Endothelial cell of umbilical vein (primary cell): ENCODE measurements around the gene STK16. TPM values are rescaled to one million over a fixed set of nuclear protein-coding genes. Genes with fewer than 3 reads are reported as not detected.

Experiments
- BruUV-seq: library from RNA; stranded (reverse); fragments of 400-500 nt; replicated peaks from 2 replicates; lab custom pipeline; 2021; lab: Mats Ljungman, UMichigan
- CTCF ChIA-PET: fragments of 300-600, 350-600 bp; sonication (Branson Sonifier 250); formaldehyde crosslinking; loops from one replicate; lab custom pipeline; 2021; ENCODE audit warnings: antibody characterized with exemption, inconsistent platforms; lab: Charles Lee
- POLR2A ChIA-PET: fragments of 300-600, 350-600 bp; sonication (Branson Sonifier 250); formaldehyde crosslinking; loops from one replicate; lab custom pipeline; 2021; ENCODE audit warnings: antibody characterized with exemption, inconsistent platforms; lab: Charles Lee
- DNase-seq: peaks from one replicate; pipeline ENCODE4 v3.0.0-alpha.2; 2011; ENCODE audit warnings: low read depth, low spot score
- FAIRE-seq: peaks from 2 replicates; lab custom pipeline; 2011; peaks lifted over from hg19 to GRCh38; lab: Jason Lieb, UNC
- H2AFZ ChIP-seq: 2 replicates; pipeline ENCODE4 v1.6.0; 2012; ENCODE audit warnings: low read depth, low read length, control low read depth, inconsistent platforms
- H3K27ac ChIP-seq: 2 replicates; pipeline ENCODE4 v1.5.1; 2011; ENCODE audit warnings: low read depth, mild to moderate bottlenecking, control low read depth, low read length, moderate library complexity; ENCODE audit not compliant: insufficient read depth
- H3K27me3 ChIP-seq, 2 experiments: 2 replicates each; pipeline versions ENCODE4 v1.6.0 to v1.6.1; 2011; ENCODE audit warnings: low read length in 2 of 2, mixed read lengths in 1 of 2; ENCODE audit not compliant: control insufficient read depth in 2 of 2, insufficient read depth in 2 of 2
- H3K36me3 ChIP-seq, 2 experiments: 2 replicates in 1 of 2; 3 replicates in 1 of 2; pipeline ENCODE4 v1.5.1; 2011; ENCODE audit warnings: low read length in 2 of 2, mild to moderate bottlenecking in 1 of 2, moderate library complexity in 1 of 2; ENCODE audit not compliant: control insufficient read depth in 2 of 2, insufficient read depth in 2 of 2; ENCODE audit errors: extremely low read depth in 1 of 2
- H3K4me1 ChIP-seq: 3 replicates; pipeline ENCODE4 v1.5.1; 2011; ENCODE audit warnings: mild to moderate bottlenecking, low read length; ENCODE audit not compliant: control insufficient read depth, insufficient read depth; ENCODE audit errors: extremely low read depth
- H3K4me2 ChIP-seq: 2 replicates; pipeline ENCODE4 v1.6.1; 2011; ENCODE audit warnings: low read length, control low read depth, mixed read lengths; ENCODE audit not compliant: insufficient read depth
- H3K4me3 ChIP-seq, 3 experiments: fragments of 200-600 bp in 1 of 3; sonication (generic), shearing (Covaris generic) in 1 of 3; replicated peaks in 1 of 3; 2 replicates each; pipeline ENCODE4 v1.5.1; 2011 to 2016; ENCODE audit warnings: control low read depth in 3 of 3, low read length in 3 of 3, mild to moderate bottlenecking in 2 of 3, inconsistent platforms in 1 of 3, low read depth in 1 of 3, moderate library complexity in 1 of 3; ENCODE audit not compliant: insufficient read depth in 1 of 3
- H3K79me2 ChIP-seq: 2 replicates; pipeline ENCODE4 v1.6.0; 2012; ENCODE audit warnings: low read length, inconsistent platforms; ENCODE audit not compliant: control insufficient read depth, insufficient read depth
- H3K9ac ChIP-seq: replicated peaks from 2 replicates; pipeline ENCODE3; 2011; ENCODE audit warnings: low read length, control low read depth; ENCODE audit not compliant: insufficient read depth; ENCODE audit errors: extremely low read depth
- H3K9me1 ChIP-seq: replicated peaks from 3 replicates; pipeline ENCODE4 v1.6.0; 2011; ENCODE audit warnings: mild to moderate bottlenecking, low read length; ENCODE audit not compliant: control insufficient read depth, insufficient read depth; ENCODE audit errors: extremely low read depth
- H3K9me3 ChIP-seq: replicated peaks from 2 replicates; pipeline ENCODE4 v1.5.1; 2012; ENCODE audit warnings: low read length, inconsistent platforms; ENCODE audit not compliant: control insufficient read depth, insufficient read depth
- H4K20me1 ChIP-seq: replicated peaks from 2 replicates; pipeline ENCODE3; 2011; ENCODE audit warnings: mild to moderate bottlenecking, low read length; ENCODE audit not compliant: control insufficient read depth, insufficient read depth; ENCODE audit errors: extremely low read depth
- CTCF ChIP-seq, 2 donors: IDR thresholded peaks; 1 replicate in 1 of 2; 2 replicates in 1 of 2; pipeline ENCODE4 v1.5.1; 2011; ENCODE audit warnings: low read length in 2 of 2, mild to moderate bottlenecking in 2 of 2, moderate library complexity in 2 of 2, control low read depth in 1 of 2, inconsistent platforms in 1 of 2, low read depth in 1 of 2; ENCODE audit not compliant: insufficient read depth in 1 of 2; ENCODE audit errors: extremely low read depth in 1 of 2
- EZH2 ChIP-seq: IDR thresholded peaks from 2 replicates; pipeline ENCODE4 v1.6.1; 2012; ENCODE audit warnings: borderline replicate concordance, low read depth, mild to moderate bottlenecking, moderate library complexity, low read length, inconsistent platforms; ENCODE audit not compliant: severe bottlenecking
- FOS ChIP-seq: IDR thresholded peaks from 2 replicates; pipeline ENCODE4 v1.6.1; 2011; ENCODE audit warnings: mild to moderate bottlenecking, low read length, moderate library complexity, borderline replicate concordance; ENCODE audit not compliant: insufficient read depth
- GATA2 ChIP-seq: IDR thresholded peaks from 2 replicates; pipeline ENCODE4 v1.7.0; 2011; ENCODE audit warnings: low read depth, mild to moderate bottlenecking, moderate library complexity, mixed read lengths, low read length; ENCODE audit not compliant: insufficient read length, insufficient read depth
- JUN ChIP-seq: IDR thresholded peaks from 2 replicates; pipeline ENCODE4 v1.6.1; 2011; ENCODE audit warnings: borderline replicate concordance, low read depth; ENCODE audit not compliant: insufficient read length, insufficient read depth
- MAX ChIP-seq: IDR thresholded peaks from 2 replicates; pipeline ENCODE4 v1.6.1; 2011; ENCODE audit not compliant: insufficient read depth, insufficient read length
- MYC ChIP-seq: IDR thresholded peaks from one replicate; pipeline ENCODE4 v1.6.1; 2011; ENCODE audit warnings: mild to moderate bottlenecking, low read depth, low read length
- POLR2A ChIP-seq: IDR thresholded peaks from 2 replicates; pipeline ENCODE4 v1.6.1; 2012; ENCODE audit warnings: low read depth, mild to moderate bottlenecking, control low read depth, low read length
- POLR2AphosphoS5 ChIP-seq: IDR thresholded peaks from 2 replicates; pipeline ENCODE4 v1.6.1; 2012; ENCODE audit warnings: low read depth, mild to moderate bottlenecking, control low read depth, low read length, moderate library complexity; ENCODE audit not compliant: insufficient read depth
- dilution Hi-C: fragments of 300-500 bp; cut with MboI; formaldehyde crosslinking; loops from one replicate; pipeline ENCODE4 v1.15.0; 2019; ENCODE audit warnings: low sequenced_read_pairs; ENCODE audit not compliant: extremely low pct_ligation_motif_present
- intact Hi-C: fragments of 100-400 bp; cut with micrococcal nuclease; formaldehyde crosslinking; loops from one replicate; pipeline ENCODE4 v1.10.0; 2022
- polyA plus RNA-seq, 4 experiments: library from polyadenylated mRNA; depleted of rRNA in 3 of 4; stranded (reverse) in 3 of 4; unstranded in 1 of 4; fragments of >200 nt; gene quantifications; 2 replicates each; pipeline versions ENCODE4 v1.2.1 to v1.2.3, GENCODE V29; 2011 to 2012; ENCODE audit warnings: missing spikeins in 1 of 4
- total RNA-seq: library from RNA; stranded (reverse); gene quantifications from 2 replicates; pipeline ENCODE4 v1.2.3, GENCODE V29; 2021

Gene STK16
- total and polyA plus RNA-seq, 2 donors (not counting 3 experiments of a cell fraction or from before 2014, with no cell fraction given), result 18.8 to 63.2 TPM

GRCh38 chr2:219279916-219280516, 34.7 kb downstream of the STK16 start:
- peaks cover 0 to 18% of the 10 kb centered on the region in 2 experiments for H3K36me3 ChIP-seq
- TSS peak; percentile 35 for BruUV-seq
- no peaks in the 10 kb centered on the region for H3K9me1 ChIP-seq
- no peaks in the 10 kb centered on the region for H3K9me3 ChIP-seq
- H3K4me1 ChIP-seq, result peaks cover 17% of the 10 kb centered on the region
- ChIA-PET CTCF (interaction anchor here (1.4 to 12.6 kb wide), 4 partner anchors 15 to 74 kb away, joined by 6 to 253 read pairs (median 12); partner anchors contain the start of genes ANKZF1, ATG9A, GLB1L and STK16), POLR2A (interaction anchor here (1.0 to 1.9 kb wide), 2 partner anchors 35 to 108 kb away, joined by 3 to 6 read pairs; partner anchors contain the start of genes DNPEP, GLB1L and STK16)
- H3K9ac ChIP-seq, result peak overlapping the region; percentile 74
- peak overlapping the region; percentile 76 for H3K4me2 ChIP-seq
- no peaks in the 10 kb centered on the region for H3K79me2 ChIP-seq
- peak overlapping the region in 2 of 3 experiments; percentile 47 to 55 for H3K4me3 ChIP-seq
- no peak for DNase-seq
- intact Hi-C loops, result loop anchor here (1.0 to 5.0 kb wide), 9 partner anchors 14 to 120 kb away; partner anchors contain the start of genes ABCB6, DNPEP, GLB1L and NHEJ1
- no peak for TF ChIP-seq EZH2
- no peak for FAIRE-seq
- no peaks in the 10 kb centered on the region for H4K20me1 ChIP-seq
- dilution Hi-C loops, result no loop called here
- peak overlapping the region; percentile 85 for H3K27ac ChIP-seq
- H3K27me3 ChIP-seq, result no peaks in the 10 kb centered on the region
- H2AFZ ChIP-seq, result peak overlapping the region; percentile 9

- FAIRE-seq (no peak), DNase-seq (no peak)
- H3K27me3 ChIP-seq, result no peaks in the 10 kb centered on the region
- TF ChIP-seq POLR2A (no peak), POLR2AphosphoS5 (no peak), JUN (no peak), CTCF (IDR thresholded peaks at IDR 0.05; ENCODE audit: extremely low read depth in 1 of 2, insufficient read depth in 1 of 2, low read depth in 1 of 2, low read length in 2 of 2) (no peak), FOS (no peak), MYC (no peak), GATA2 (no peak), EZH2 (no peak), MAX (no peak)
- ChIA-PET CTCF (interaction anchor here (12.6 kb wide), 1 partner anchor 14 kb away, joined by 253 read pairs; no protein-coding TSS in a partner anchor), POLR2A (interaction anchor here (1.9 kb wide), 1 partner anchor 36 kb away, joined by 6 read pairs; the partner anchor contains the start of genes GLB1L and STK16)
- peaks cover 17% of the 10 kb centered on the region for H3K4me1 ChIP-seq
- no peak overlapping the region for H3K4me3 ChIP-seq
- H3K36me3 ChIP-seq, result peaks cover 0 to 21% of the 10 kb centered on the region in 2 experiments
- no peak overlapping the region for H3K27ac ChIP-seq
- dilution Hi-C loops, result no loop called here
- H3K9me1 ChIP-seq, result no peaks in the 10 kb centered on the region
- H3K79me2 ChIP-seq, result no peaks in the 10 kb centered on the region
- no peaks in the 10 kb centered on the region for H4K20me1 ChIP-seq
- H3K9me3 ChIP-seq, result no peaks in the 10 kb centered on the region
- H3K9ac ChIP-seq, result no peak overlapping the region
- no peak overlapping the region for H2AFZ ChIP-seq
- no TSS peak for BruUV-seq
- intact Hi-C loops, result no loop called here
- H3K4me2 ChIP-seq, result no peak overlapping the region
Measured at GRCh38 chr2:219280651-219281050, 35.4 kb downstream of the STK16 start.
